HCT116 (cell line): ENCODE results near the gene CCDC197. TPM values are rescaled to one million over a fixed set of nuclear protein-coding genes. Genes with fewer than 3 reads are reported as not detected.

Experiments
- ATAC-seq: fragments of 200-7000 bp; cut with Tn5 transposase; 2 replicates; pipeline ENCODE4 v1.9.1; 2020; ENCODE audit warnings: mild to moderate bottlenecking, moderate library complexity
- BruUV-seq: library from RNA; stranded (reverse); fragments of 400-500 nt; replicated peaks from 2 replicates; lab custom pipeline; 2021; lab: Mats Ljungman, UMichigan
- CTCF ChIA-PET: fragments of 300-600 bp; sonication (Branson Sonifier 250); formaldehyde crosslinking; loops from one replicate; lab custom pipeline; 2021; ENCODE audit warnings: antibody characterized with exemption; lab: Charles Lee
- POLR2A ChIA-PET: fragments of 300-600, 350-600 bp; sonication (Branson Sonifier 250); formaldehyde crosslinking; loops from one replicate; lab custom pipeline; 2021; ENCODE audit warnings: antibody characterized with exemption; lab: Charles Lee
- RAD21 ChIA-PET, 2 experiments: fragments of 300-600 bp; sonication (Branson Sonifier 250); formaldehyde crosslinking; loops; one replicate each; lab custom pipeline; 2023; ENCODE audit warnings: low total read pairs in 2 of 2; ENCODE audit not compliant: uncharacterized antibody in 2 of 2, unreplicated experiment in 2 of 2, low non-redundant PET in 1 of 2; lab: Charles Lee
- DNase-seq: peaks from one replicate; pipeline ENCODE4 v3.0.0-alpha.2; 2010; ENCODE audit warnings: low read depth, low spot score
- H2AFZ ChIP-seq: fragments of 200-600 bp; shearing (Covaris generic), sonication (generic); 2 replicates; pipeline ENCODE4 v1.6.1; 2017; ENCODE audit warnings: low read depth, mixed run types, mixed read lengths, antibody characterized with exemption, low read length; ENCODE audit not compliant: poor library complexity, severe bottlenecking
- H3K27ac ChIP-seq: 2 replicates; pipeline ENCODE4 v1.5.1; 2012; ENCODE audit warnings: low read depth, low read length
- H3K27me3 ChIP-seq: fragments of 200-600 bp; sonication (generic); 2 replicates; pipeline ENCODE4 v1.6.1; 2016; ENCODE audit warnings: mixed run types, low read length, mixed read lengths; ENCODE audit not compliant: insufficient read depth
- H3K36me3 ChIP-seq, 2 experiments: fragments of 200-500 bp in 1 of 2; fragments of 200-600 bp in 1 of 2; sonication (Bioruptor generic) in 1 of 2; sonication (generic) in 1 of 2; 2 replicates each; pipeline versions ENCODE4 v1.5.1 to v1.6.1; 2014 to 2016; ENCODE audit warnings: low read length in 2 of 2, inconsistent platforms in 1 of 2, mixed read lengths in 1 of 2, mixed run types in 1 of 2; ENCODE audit not compliant: insufficient read depth in 2 of 2, control insufficient read depth in 1 of 2
- H3K4me1 ChIP-seq, 2 experiments: fragments of 200-600 bp in 1 of 2; sonication (generic) in 1 of 2; 2 replicates each; pipeline versions ENCODE4 v1.5.1 to v1.6.1; 2012 to 2017; ENCODE audit warnings: low read length in 2 of 2, inconsistent platforms in 1 of 2, mild to moderate bottlenecking in 1 of 2, mixed read lengths in 1 of 2, mixed run types in 1 of 2, moderate library complexity in 1 of 2; ENCODE audit not compliant: insufficient read depth in 2 of 2, control insufficient read depth in 1 of 2
- H3K4me2 ChIP-seq: fragments of 200-600 bp; sonication (generic); 2 replicates; pipeline ENCODE4 v1.6.1; 2017; ENCODE audit warnings: mixed run types, low read length, mixed read lengths
- H3K4me3 ChIP-seq, 2 experiments: fragments of 200-600 bp in 1 of 2; sonication (generic) in 1 of 2; replicated peaks in 1 of 2; 2 replicates each; pipeline ENCODE4 v1.5.1; 2011 to 2016; ENCODE audit warnings: low read length in 2 of 2, control low read depth in 1 of 2, low read depth in 1 of 2, mild to moderate bottlenecking in 1 of 2, mixed read lengths in 1 of 2, mixed run types in 1 of 2
- H3K79me2 ChIP-seq: fragments of 200-600 bp; sonication (generic); 2 replicates; pipeline ENCODE4 v1.6.1; 2017; ENCODE audit warnings: mild to moderate bottlenecking, mixed run types, low read length, moderate library complexity, mixed read lengths; ENCODE audit not compliant: insufficient read depth
- H3K9ac ChIP-seq: fragments of 200-600 bp; sonication (generic); 2 replicates; pipeline ENCODE4 v1.6.1; 2016; ENCODE audit warnings: low read length, mixed read lengths
- H3K9me2 ChIP-seq: fragments of 200-600 bp; sonication (generic), shearing (Covaris generic); 2 replicates; pipeline ENCODE4 v1.6.1; 2017; ENCODE audit warnings: mixed run types, mild to moderate bottlenecking, moderate library complexity; ENCODE audit not compliant: insufficient read depth
- H3K9me3 ChIP-seq, 2 experiments: fragments of 200-500 bp in 1 of 2; fragments of 200-600 bp in 1 of 2; sonication (Bioruptor generic) in 1 of 2; sonication (generic) in 1 of 2; 2 replicates each; pipeline ENCODE4 v1.6.1; 2014 to 2017; ENCODE audit warnings: low read length in 2 of 2, mixed read lengths in 2 of 2, inconsistent platforms in 1 of 2, low read depth in 1 of 2, mild to moderate bottlenecking in 1 of 2, mixed run types in 1 of 2, moderate library complexity in 1 of 2; ENCODE audit not compliant: control insufficient read depth in 1 of 2, insufficient read depth in 1 of 2
- H4K20me1 ChIP-seq: fragments of 200-600 bp; sonication (generic), shearing (Covaris generic); 2 replicates; pipeline ENCODE4 v1.6.1; 2017; ENCODE audit warnings: mixed run types, mild to moderate bottlenecking, moderate library complexity; ENCODE audit not compliant: insufficient read depth
- CBX3 ChIP-seq: IDR thresholded peaks from 2 replicates; pipeline ENCODE4 v1.6.1; 2012; ENCODE audit warnings: low read depth
- CEBPB ChIP-seq: IDR thresholded peaks from 2 replicates; pipeline ENCODE4 v1.6.1; 2012; ENCODE audit warnings: low read depth
- EGR1 ChIP-seq: IDR thresholded peaks from 2 replicates; pipeline ENCODE4 v1.6.1; 2012; ENCODE audit warnings: low read depth
- ELF1 ChIP-seq: IDR thresholded peaks from 2 replicates; pipeline ENCODE4 v1.6.1; 2012; ENCODE audit warnings: low read depth, borderline replicate concordance
- EZH2 ChIP-seq: fragments of 200-600 bp; sonication (generic); IDR thresholded peaks from 2 replicates; pipeline ENCODE4 v1.6.1; 2017; ENCODE audit warnings: antibody characterized with exemption, mixed run types
- EZH2phosphoT487 ChIP-seq: fragments of 200-600 bp; IDR thresholded peaks from 2 replicates; pipeline ENCODE4 v1.6.1; 2018; ENCODE audit warnings: antibody characterized with exemption, borderline replicate concordance
- JUND ChIP-seq: IDR thresholded peaks from 2 replicates; pipeline ENCODE4 v1.6.1; 2012
- POLR2A ChIP-seq: IDR thresholded peaks from 2 replicates; pipeline ENCODE4 v1.7.0; 2011; ENCODE audit warnings: borderline replicate concordance; ENCODE audit not compliant: insufficient read depth, insufficient read length; ENCODE audit errors: extremely low read depth
- RAD21 ChIP-seq: IDR thresholded peaks from 2 replicates; pipeline ENCODE4 v1.6.1; 2012; ENCODE audit warnings: low read depth, mild to moderate bottlenecking
- SIN3A ChIP-seq: IDR thresholded peaks from 2 replicates; pipeline ENCODE4 v1.6.1; 2012; ENCODE audit warnings: low read depth
- SP1 ChIP-seq: IDR thresholded peaks from 2 replicates; pipeline ENCODE4 v1.6.1; 2012; ENCODE audit warnings: low read depth
- SRF ChIP-seq: IDR thresholded peaks from 2 replicates; pipeline ENCODE4 v1.6.1; 2012; ENCODE audit warnings: low read depth
- YY1 ChIP-seq: IDR thresholded peaks from 2 replicates; pipeline ENCODE4 v1.6.1; 2011; ENCODE audit warnings: low read length, low read depth, moderate library complexity, mild to moderate bottlenecking; ENCODE audit not compliant: insufficient replicate concordance; ENCODE audit errors: extremely low read depth
- ZFX ChIP-seq: fragments of 450-650 bp; IDR thresholded peaks from 2 replicates; pipeline ENCODE4 v1.6.1; 2017
- intact Hi-C: fragments of 100-400 bp; cut with micrococcal nuclease; formaldehyde crosslinking; loops from 2 replicates; pipeline ENCODE4 v1.10.0; 2022
- total RNA-seq: library from RNA; stranded (reverse); gene quantifications from one replicate; pipeline ENCODE4 v1.2.1, GENCODE V29; 2021; ENCODE audit not compliant: unreplicated experiment
- TF ChIP-seq, protein P1 (sequence below): IDR thresholded peaks from 2 replicates; pipeline ENCODE4 v1.6.1; 2011; ENCODE audit warnings: mild to moderate bottlenecking, low read length, moderate library complexity; ENCODE audit not compliant: insufficient replicate concordance; ENCODE audit errors: extremely low read depth
- TF ChIP-seq, protein P2 (sequence below): IDR thresholded peaks from 2 replicates; pipeline ENCODE4 v1.6.1; 2012; ENCODE audit warnings: low read depth
- TF ChIP-seq, protein P3 (sequence below): IDR thresholded peaks from 2 replicates; pipeline ENCODE4 v1.6.1; 2012
- TF ChIP-seq, protein P4 (sequence below): IDR thresholded peaks from 2 replicates; pipeline ENCODE4 v1.6.1; 2012

The CCDC197 gene
- total RNA-seq, 1 experiment from 2014 or later: not detected

DNA sequence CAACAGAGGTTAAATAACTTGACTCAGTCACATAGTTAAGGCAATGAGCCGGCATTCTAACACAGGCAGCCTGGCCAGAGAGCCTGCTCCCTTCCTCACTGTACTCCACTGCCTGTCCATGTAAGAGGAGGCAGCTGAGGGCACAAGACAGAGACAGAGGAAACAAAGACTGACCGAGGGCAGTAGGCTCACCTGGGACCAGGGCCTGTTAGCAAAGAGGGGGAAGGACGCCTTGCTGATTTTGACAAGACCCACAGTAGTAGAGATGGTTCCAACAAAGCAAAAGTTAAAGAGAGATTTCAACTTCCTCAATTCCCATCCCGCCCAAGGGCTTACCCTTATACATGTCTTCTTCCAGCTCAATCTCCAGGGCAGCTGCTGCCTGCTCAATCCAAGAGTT is 55.6 kb downstream of the CCDC197 start:
- ATAC-seq: no peak
- H3K4me3 ChIP-seq: no peak overlapping the region

More for the DNA sequence above, 55.6 kb downstream of the CCDC197 start:
- no peak overlapping the region for H2AFZ ChIP-seq
- intact Hi-C loops: no loop called here
- H3K27me3 ChIP-seq: no peaks in the 10 kb centered on the region
- POLR2A ChIA-PET: no interaction called here
- DNase-seq: no peak
- no peaks in the 10 kb centered on the region for H3K9me3 ChIP-seq
- H4K20me1 ChIP-seq: no peaks in the 10 kb centered on the region
- RAD21 ChIA-PET: no interaction called here
- H3K9ac ChIP-seq: no peak overlapping the region
- H3K36me3 ChIP-seq: peaks cover 41 to 79% of the 10 kb centered on the region in 2 experiments; a peak in 3 of 4 replicates
- no peaks in the 10 kb centered on the region; the same call in 1 of the 2 replicates for H3K79me2 ChIP-seq
- TF ChIP-seq EGR1 (no peak), POLR2A (no peak), SIN3A (no peak), RAD21 (no peak), ELF1 (no peak), YY1 (no peak), SP1 (no peak), CBX3 (no peak), SRF (no peak), ZFX (no peak), JUND (no peak), EZH2 (no peak), CEBPB (no peak), EZH2phosphoT487 (no peak)
- TF ChIP-seq, protein P1, sequence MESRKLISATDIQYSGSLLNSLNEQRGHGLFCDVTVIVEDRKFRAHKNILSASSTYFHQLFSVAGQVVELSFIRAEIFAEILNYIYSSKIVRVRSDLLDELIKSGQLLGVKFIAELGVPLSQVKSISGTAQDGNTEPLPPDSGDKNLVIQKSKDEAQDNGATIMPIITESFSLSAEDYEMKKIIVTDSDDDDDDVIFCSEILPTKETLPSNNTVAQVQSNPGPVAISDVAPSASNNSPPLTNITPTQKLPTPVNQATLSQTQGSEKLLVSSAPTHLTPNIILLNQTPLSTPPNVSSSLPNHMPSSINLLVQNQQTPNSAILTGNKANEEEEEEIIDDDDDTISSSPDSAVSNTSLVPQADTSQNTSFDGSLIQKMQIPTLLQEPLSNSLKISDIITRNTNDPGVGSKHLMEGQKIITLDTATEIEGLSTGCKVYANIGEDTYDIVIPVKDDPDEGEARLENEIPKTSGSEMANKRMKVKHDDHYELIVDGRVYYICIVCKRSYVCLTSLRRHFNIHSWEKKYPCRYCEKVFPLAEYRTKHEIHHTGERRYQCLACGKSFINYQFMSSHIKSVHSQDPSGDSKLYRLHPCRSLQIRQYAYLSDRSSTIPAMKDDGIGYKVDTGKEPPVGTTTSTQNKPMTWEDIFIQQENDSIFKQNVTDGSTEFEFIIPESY: no peak
- TF ChIP-seq, protein P2, sequence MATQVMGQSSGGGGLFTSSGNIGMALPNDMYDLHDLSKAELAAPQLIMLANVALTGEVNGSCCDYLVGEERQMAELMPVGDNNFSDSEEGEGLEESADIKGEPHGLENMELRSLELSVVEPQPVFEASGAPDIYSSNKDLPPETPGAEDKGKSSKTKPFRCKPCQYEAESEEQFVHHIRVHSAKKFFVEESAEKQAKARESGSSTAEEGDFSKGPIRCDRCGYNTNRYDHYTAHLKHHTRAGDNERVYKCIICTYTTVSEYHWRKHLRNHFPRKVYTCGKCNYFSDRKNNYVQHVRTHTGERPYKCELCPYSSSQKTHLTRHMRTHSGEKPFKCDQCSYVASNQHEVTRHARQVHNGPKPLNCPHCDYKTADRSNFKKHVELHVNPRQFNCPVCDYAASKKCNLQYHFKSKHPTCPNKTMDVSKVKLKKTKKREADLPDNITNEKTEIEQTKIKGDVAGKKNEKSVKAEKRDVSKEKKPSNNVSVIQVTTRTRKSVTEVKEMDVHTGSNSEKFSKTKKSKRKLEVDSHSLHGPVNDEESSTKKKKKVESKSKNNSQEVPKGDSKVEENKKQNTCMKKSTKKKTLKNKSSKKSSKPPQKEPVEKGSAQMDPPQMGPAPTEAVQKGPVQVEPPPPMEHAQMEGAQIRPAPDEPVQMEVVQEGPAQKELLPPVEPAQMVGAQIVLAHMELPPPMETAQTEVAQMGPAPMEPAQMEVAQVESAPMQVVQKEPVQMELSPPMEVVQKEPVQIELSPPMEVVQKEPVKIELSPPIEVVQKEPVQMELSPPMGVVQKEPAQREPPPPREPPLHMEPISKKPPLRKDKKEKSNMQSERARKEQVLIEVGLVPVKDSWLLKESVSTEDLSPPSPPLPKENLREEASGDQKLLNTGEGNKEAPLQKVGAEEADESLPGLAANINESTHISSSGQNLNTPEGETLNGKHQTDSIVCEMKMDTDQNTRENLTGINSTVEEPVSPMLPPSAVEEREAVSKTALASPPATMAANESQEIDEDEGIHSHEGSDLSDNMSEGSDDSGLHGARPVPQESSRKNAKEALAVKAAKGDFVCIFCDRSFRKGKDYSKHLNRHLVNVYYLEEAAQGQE: no peak
- TF ChIP-seq, protein P3, sequence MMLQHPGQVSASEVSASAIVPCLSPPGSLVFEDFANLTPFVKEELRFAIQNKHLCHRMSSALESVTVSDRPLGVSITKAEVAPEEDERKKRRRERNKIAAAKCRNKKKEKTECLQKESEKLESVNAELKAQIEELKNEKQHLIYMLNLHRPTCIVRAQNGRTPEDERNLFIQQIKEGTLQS: no peak
- TF ChIP-seq, protein P4, sequence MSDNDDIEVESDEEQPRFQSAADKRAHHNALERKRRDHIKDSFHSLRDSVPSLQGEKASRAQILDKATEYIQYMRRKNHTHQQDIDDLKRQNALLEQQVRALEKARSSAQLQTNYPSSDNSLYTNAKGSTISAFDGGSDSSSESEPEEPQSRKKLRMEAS: no peak
- CTCF ChIA-PET: interaction anchor here (0.9 to 2.0 kb wide), 4 partner anchors 79 to 113 kb away, joined by 3 to 20 read pairs (median 6); no protein-coding TSS in a partner anchor
- no peaks in the 10 kb centered on the region for H3K9me2 ChIP-seq
- no peak overlapping the region for H3K27ac ChIP-seq
- no peak overlapping the region for H3K4me2 ChIP-seq
- H3K4me1 ChIP-seq: no peaks in the 10 kb centered on the region
- BruUV-seq: no TSS peak
